Stimulated activated naive CD4-positive, alpha-beta T cell treated with Interleukin-2 at 50 U/mL for 16 hours (primary cell): ENCODE results near the gene NTMT1.

Source experiments
- DNase-seq: peaks from one replicate; lab custom pipeline; 2025; lab: John Stamatoyannopoulos, UW

NTMT1 gene

GRCh38 chr9:129678844-129679243 lies 52.9 kb downstream of the NTMT1 start:
- DNase-seq: no peak

DNA sequence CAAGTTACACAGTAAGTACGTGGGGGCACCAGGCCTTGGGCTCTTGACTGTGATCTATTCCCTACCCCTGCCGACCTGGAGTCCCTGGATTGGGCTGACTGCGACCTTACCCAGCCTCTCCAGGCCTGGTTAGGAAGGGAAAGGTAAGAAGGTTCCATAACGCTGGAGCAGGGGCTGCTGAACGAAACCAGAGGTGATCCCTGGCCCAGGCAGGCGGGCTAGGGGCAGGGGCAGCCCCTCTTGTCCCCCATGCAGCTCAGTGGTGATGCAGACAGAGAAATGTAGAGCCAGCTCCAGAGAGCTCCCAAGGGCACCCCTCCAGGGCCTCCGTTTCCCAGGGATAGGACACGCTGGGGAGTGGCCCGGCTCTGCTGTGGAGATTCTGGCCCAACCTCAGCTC lies 53.6 kb downstream of the NTMT1 start:
- no peak for DNase-seq

DNA sequence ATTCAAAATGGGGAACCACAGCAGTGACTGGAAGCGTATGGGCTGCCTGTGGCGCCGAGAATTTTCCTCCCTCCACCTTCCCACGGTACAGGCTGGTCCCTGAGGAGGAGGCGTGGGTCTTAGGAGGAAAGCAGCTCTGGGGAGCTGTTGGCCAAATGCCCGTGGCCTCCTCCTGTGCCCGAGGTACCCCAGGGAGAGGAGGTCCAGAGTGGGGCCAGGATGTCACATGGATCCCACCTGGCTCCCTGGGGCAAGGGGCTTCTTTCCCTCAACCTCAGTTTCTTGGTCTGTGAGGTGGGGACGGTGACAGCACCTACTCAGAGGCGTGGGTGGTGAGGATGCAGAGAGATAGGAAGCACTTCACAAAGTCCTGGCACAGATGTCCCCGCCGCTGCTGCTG lies 56.0 kb downstream of the NTMT1 start:
- DNase-seq: no peak

- DNase-seq: no peak
Measured at GRCh38 chr9:129682381-129682780, 56.4 kb downstream of the NTMT1 start.

DNA sequence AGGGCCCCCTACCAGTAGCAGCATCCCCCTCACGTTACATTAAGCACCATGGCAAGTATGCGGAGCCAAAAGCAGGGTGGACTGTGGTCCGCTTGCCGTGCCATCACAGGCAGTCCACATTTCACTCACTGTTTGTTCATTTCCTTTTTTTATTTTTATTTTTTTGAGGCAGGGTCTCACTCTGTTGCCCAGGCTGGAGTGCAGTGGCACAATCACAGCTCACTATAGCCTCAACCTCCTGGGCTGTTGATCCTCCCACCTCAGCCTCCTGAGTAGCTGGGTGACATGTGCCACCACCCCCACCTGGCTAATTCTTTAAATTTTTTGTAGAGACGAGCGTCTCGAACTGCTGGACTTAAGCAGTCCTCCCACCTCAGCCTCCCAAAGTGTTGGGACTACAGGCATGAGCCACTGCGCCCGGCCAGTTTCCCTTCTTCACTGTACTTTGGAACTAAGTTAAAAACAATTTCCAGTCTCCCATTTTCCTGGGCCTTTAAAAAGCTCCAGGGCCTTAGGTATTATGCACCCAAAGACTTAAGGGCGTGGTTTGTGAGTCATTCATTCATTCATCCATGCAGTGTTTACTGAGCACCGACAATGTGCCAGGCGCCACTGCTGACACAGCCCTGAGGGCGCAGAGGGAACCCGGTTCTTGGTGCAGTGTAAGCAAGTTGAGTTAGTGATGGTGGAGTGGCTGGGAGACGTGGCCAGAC lies 59.4 kb downstream of the NTMT1 start:
- no peak for DNase-seq
